Mesendoderm (in vitro differentiated cells): ENCODE data around the gene MDH1.
"Not testable (repeated sequence)": the region's sequence is repeated elsewhere in the genome, so short reads cannot be mapped to it uniquely, and the experiment has no call there.

Source experiments
- DNase-seq: peaks from one replicate; pipeline ENCODE4 v3.0.0; 2013
- H2AK5ac ChIP-seq: 2 replicates; pipeline ENCODE4 v1.6.1; 2013; ENCODE audit warnings: low read length, inconsistent platforms
- H2BK120ac ChIP-seq: 2 replicates; pipeline ENCODE4 v1.6.1; 2013; ENCODE audit warnings: low read depth, mild to moderate bottlenecking, low read length, moderate library complexity, mixed read lengths
- H2BK15ac ChIP-seq: replicated peaks from 2 replicates; pipeline ENCODE4 v1.6.1; 2013; ENCODE audit warnings: low read depth, mild to moderate bottlenecking, moderate library complexity
- H2BK5ac ChIP-seq: 2 replicates; pipeline ENCODE4 v1.6.1; 2013; ENCODE audit warnings: low read length, inconsistent platforms
- H3K18ac ChIP-seq: 2 replicates; pipeline ENCODE4 v1.6.1; 2013; ENCODE audit warnings: mild to moderate bottlenecking, low read length, mixed read lengths
- H3K23ac ChIP-seq: one replicate; pipeline ENCODE4 v1.6.1; 2013; ENCODE audit warnings: low read length
- H3K27ac ChIP-seq: 2 replicates; pipeline ENCODE4 v1.5.1; 2013; ENCODE audit warnings: low read depth, mild to moderate bottlenecking, inconsistent platforms, low read length, moderate library complexity
- H3K27me3 ChIP-seq: 2 replicates; pipeline ENCODE4 v1.6.1; 2013; ENCODE audit warnings: low read length, control low read depth, mild to moderate bottlenecking, inconsistent platforms; ENCODE audit not compliant: insufficient read depth, poor library complexity
- H3K36me3 ChIP-seq: 2 replicates; pipeline ENCODE4 v1.6.1; 2013; ENCODE audit warnings: low read length, inconsistent platforms; ENCODE audit not compliant: control insufficient read depth, insufficient read depth
- H3K4ac ChIP-seq: one replicate; pipeline ENCODE4 v1.6.1; 2013; ENCODE audit warnings: low read depth, mild to moderate bottlenecking, low read length, moderate library complexity
- H3K4me1 ChIP-seq: 2 replicates; pipeline ENCODE4 v1.6.1; 2013; ENCODE audit warnings: low read depth, low read length, inconsistent platforms; ENCODE audit not compliant: control insufficient read depth
- H3K4me2 ChIP-seq: 2 replicates; pipeline ENCODE4 v1.6.1; 2013; ENCODE audit warnings: low read length
- H3K4me3 ChIP-seq: 2 replicates; pipeline ENCODE4 v1.5.1; 2013; ENCODE audit warnings: mild to moderate bottlenecking, low read length
- H3K56ac ChIP-seq: one replicate; pipeline ENCODE4 v1.6.1; 2013; ENCODE audit warnings: low read length
- H3K79me1 ChIP-seq: 2 replicates; pipeline ENCODE4 v1.6.1; 2013; ENCODE audit warnings: low read length, inconsistent platforms
- H3K79me2 ChIP-seq: 2 replicates; pipeline ENCODE4 v1.6.1; 2013; ENCODE audit warnings: mild to moderate bottlenecking, low read length; ENCODE audit not compliant: control insufficient read depth, insufficient read depth
- H3K9ac ChIP-seq: 2 replicates; pipeline ENCODE4 v1.6.1; 2013; ENCODE audit warnings: low read length, inconsistent platforms
- H4K5ac ChIP-seq: one replicate; pipeline ENCODE4 v1.6.1; 2013; ENCODE audit warnings: low read length
- H4K8ac ChIP-seq: one replicate; pipeline ENCODE4 v1.6.1; 2013; ENCODE audit warnings: low read depth, mild to moderate bottlenecking, control low read depth, low read length, moderate library complexity
- WGBS: extraction: QIAGEN DNeasy Blood & Tissue Kit; methylation state at CpG from one replicate; pipeline ENCODE4 v1.1.7; 2013; ENCODE audit warnings: low lambda C conversion rate, missing lambda C conversion rate; ENCODE audit not compliant: insufficient coverage; ENCODE audit errors: extremely low coverage; 5-methylcytosine and 5-hydroxymethylcytosine counted together

The MDH1 gene

GRCh38 chr2:63571291-63571690 is 17.5 kb upstream of the MDH1 start:
- Histone ChIP-seq H2BK15ac (no peak overlapping the region), H2BK5ac (peak overlapping the region; percentile 69), H4K8ac (no peak overlapping the region), H3K4me3 (no peak overlapping the region), H3K18ac (peak overlapping the region; percentile 51), H3K4ac (no peak overlapping the region), H2AK5ac (no peak overlapping the region), H3K79me1 (no peaks in the 10 kb centered on the region), H4K5ac (no peak overlapping the region), H3K56ac (peak overlapping the region; percentile 6), H2BK120ac (peak overlapping the region; percentile 73), H3K4me1 (no peaks in the 10 kb centered on the region), H3K23ac (no peak overlapping the region), H3K79me2 (no peaks in the 10 kb centered on the region), H3K27ac (no peak overlapping the region), H3K4me2 (no peak overlapping the region), H3K27me3 (no peaks in the 10 kb centered on the region), H3K36me3 (no peaks in the 10 kb centered on the region), H3K9ac (no peak overlapping the region)
- no CpG with 5 or more reads among the region's 2 CpGs for WGBS
- DNase-seq = no peak

- Histone ChIP-seq H3K79me1 (no peaks in the 10 kb centered on the region), H3K4me3 (no peak overlapping the region), H3K4me2 (no peak overlapping the region), H3K27me3 (no peaks in the 10 kb centered on the region), H4K8ac (no peak overlapping the region), H3K4me1 (no peaks in the 10 kb centered on the region), H4K5ac (no peak overlapping the region), H3K9ac (no peak overlapping the region), H2BK120ac (no peak overlapping the region), H3K27ac (no peak overlapping the region), H2BK5ac (no peak overlapping the region), H3K4ac (no peak overlapping the region), H3K18ac (no peak overlapping the region), H3K79me2 (no peaks in the 10 kb centered on the region), H2BK15ac (no peak overlapping the region), H3K23ac (no peak overlapping the region), H3K56ac (no peak overlapping the region), H2AK5ac (no peak overlapping the region), H3K36me3 (no peaks in the 10 kb centered on the region)
- no CpG with 5 or more reads among the region's 2 CpGs for WGBS
- peak; percentile 93 for DNase-seq
Observed at GRCh38 chr2:63572001-63572400, 16.8 kb upstream of the MDH1 start.

- peak overlapping the region; percentile 12 for H2BK120ac ChIP-seq
- H3K36me3 ChIP-seq, H2BK5ac ChIP-seq, H3K23ac ChIP-seq, H3K79me1 ChIP-seq, H2BK15ac ChIP-seq, H3K4me1 ChIP-seq, H3K27me3 ChIP-seq, DNase-seq, H4K8ac ChIP-seq, H3K27ac ChIP-seq, H3K9ac ChIP-seq, H3K4me2 ChIP-seq, H3K79me2 ChIP-seq, H2AK5ac ChIP-seq, H4K5ac ChIP-seq, H3K4ac ChIP-seq, H3K4me3 ChIP-seq, H3K56ac ChIP-seq: not testable (repeated sequence)
- WGBS = no CpG with 5 or more reads among the region's 3 CpGs
- H3K18ac ChIP-seq = peak overlapping the region; percentile 51
Observed at GRCh38 chr2:63573026-63573425, 15.7 kb upstream of the MDH1 start.

- WGBS = no CpG with 5 or more reads among the region's 13 CpGs
- H3K4me3 ChIP-seq, H3K79me2 ChIP-seq, H3K4ac ChIP-seq, H2BK5ac ChIP-seq, DNase-seq, H3K36me3 ChIP-seq, H2BK15ac ChIP-seq, H4K5ac ChIP-seq, H3K79me1 ChIP-seq, H3K18ac ChIP-seq, H4K8ac ChIP-seq, H2AK5ac ChIP-seq, H3K4me1 ChIP-seq, H3K4me2 ChIP-seq, H3K23ac ChIP-seq, H3K27me3 ChIP-seq, H3K56ac ChIP-seq, H3K27ac ChIP-seq, H2BK120ac ChIP-seq, H3K9ac ChIP-seq: not testable (repeated sequence)
Observed at GRCh38 chr2:63573726-63574345, 14.9 kb upstream of the MDH1 start.

- Histone ChIP-seq H3K27ac (no peak overlapping the region), H3K56ac (no peak overlapping the region), H3K36me3 (no peaks in the 10 kb centered on the region), H3K4ac (no peak overlapping the region), H4K8ac (no peak overlapping the region), H3K79me1 (no peaks in the 10 kb centered on the region), H2BK15ac (no peak overlapping the region), H3K23ac (no peak overlapping the region), H3K4me2 (no peak overlapping the region), H3K9ac (no peak overlapping the region), H2AK5ac (no peak overlapping the region), H3K27me3 (no peaks in the 10 kb centered on the region), H3K4me3 (no peak overlapping the region), H2BK5ac (no peak overlapping the region), H4K5ac (no peak overlapping the region), H3K4me1 (no peaks in the 10 kb centered on the region), H2BK120ac (no peak overlapping the region), H3K79me2 (no peaks in the 10 kb centered on the region), H3K18ac (no peak overlapping the region)
- no peak for DNase-seq
Observed at GRCh38 chr2:63576546-63576945, 12.2 kb upstream of the MDH1 start.

- no peak overlapping the region for H2BK15ac ChIP-seq
- no peak overlapping the region for H3K56ac ChIP-seq
- H3K4me2 ChIP-seq = no peak overlapping the region
- H4K8ac ChIP-seq = no peak overlapping the region
- no peak overlapping the region for H3K9ac ChIP-seq
- no peaks in the 10 kb centered on the region for H3K79me2 ChIP-seq
- H3K23ac ChIP-seq = no peak overlapping the region
- H3K27me3 ChIP-seq = no peaks in the 10 kb centered on the region
- no peak overlapping the region for H4K5ac ChIP-seq
- H3K4ac ChIP-seq = no peak overlapping the region
- H3K4me1 ChIP-seq = no peaks in the 10 kb centered on the region
- H3K79me1 ChIP-seq = no peaks in the 10 kb centered on the region
- no peak overlapping the region for H3K4me3 ChIP-seq
- no CpG with 5 or more reads among the region's 3 CpGs for WGBS
- no peak overlapping the region for H3K27ac ChIP-seq
- H2BK5ac ChIP-seq = no peak overlapping the region
- no peaks in the 10 kb centered on the region for H3K36me3 ChIP-seq
- no peak overlapping the region for H2BK120ac ChIP-seq
- no peak for DNase-seq
- no peak overlapping the region for H2AK5ac ChIP-seq
- no peak overlapping the region for H3K18ac ChIP-seq
Observed at GRCh38 chr2:63578767-63579166, 10.0 kb upstream of the MDH1 start.
